Mesothelial cell of epicardium (in vitro differentiated cells): Measurements from ENCODE around the gene NGRN. TPM values are rescaled to one million over a fixed set of nuclear protein-coding genes. Genes with fewer than 3 reads are reported as not detected.

ENCODE experiments used
- DNase-seq, 2 experiments: peaks; one replicate each; pipeline ENCODE4 v3.0.0; 2021; ENCODE audit warnings: low spot score in 2 of 2; ENCODE audit not compliant: unreplicated experiment in 2 of 2
- H3K27ac Mint-ChIP-seq: 2 replicates; pipeline ENCODE4 v1.8.0; 2021; ENCODE audit warnings: mixed read lengths
- H3K27me3 Mint-ChIP-seq: 2 replicates; pipeline ENCODE4 v1.8.0; 2021; ENCODE audit warnings: low read depth, mixed read lengths
- H3K36me3 Mint-ChIP-seq: 2 replicates; pipeline ENCODE4 v1.8.0; 2021; ENCODE audit warnings: mixed read lengths
- H3K4me1 Mint-ChIP-seq: 2 replicates; pipeline ENCODE4 v1.8.0; 2021; ENCODE audit warnings: mixed read lengths
- H3K4me3 Mint-ChIP-seq: 2 replicates; pipeline ENCODE4 v1.8.0; 2021; ENCODE audit warnings: mild to moderate bottlenecking, moderate library complexity, mixed read lengths
- H3K9me3 Mint-ChIP-seq: 2 replicates; pipeline ENCODE4 v1.8.0; 2021; ENCODE audit warnings: mixed read lengths
- total RNA-seq: library from RNA; stranded (reverse); gene quantifications from 3 replicates; pipeline ENCODE4 v1.2.1, GENCODE V29; 2021
- TF ChIP-seq, protein P1 (sequence below): fragments of 200-600 bp; sonication (generic); IDR thresholded peaks from one replicate; pipeline ENCODE4 v1.5.0; 2021; ENCODE audit warnings: antibody characterized with exemption; ENCODE audit not compliant: unreplicated experiment

NGRN gene
- total RNA-seq, 1 donor from 2014 or later = 93.4 TPM

DNA sequence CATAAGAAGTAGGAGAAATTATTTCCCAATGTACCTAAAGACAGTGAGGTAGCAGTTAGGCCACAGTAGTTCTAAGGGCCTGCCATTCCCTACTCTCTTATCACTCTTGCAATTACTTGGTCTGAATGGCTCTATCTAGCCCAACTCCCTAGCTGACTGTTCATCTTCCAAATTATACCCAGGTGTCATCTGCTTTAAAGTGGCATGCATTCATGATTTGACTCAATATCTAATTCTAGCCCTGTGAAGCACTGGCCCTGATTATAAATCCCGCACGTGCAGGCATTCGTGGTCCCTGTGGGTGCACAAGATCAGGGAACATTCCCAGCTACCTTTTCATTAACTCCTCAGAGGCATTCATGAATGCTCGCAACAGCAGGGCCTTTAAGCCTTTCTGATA is 43.5 kb downstream of the NGRN start:
- TF ChIP-seq, protein P1, sequence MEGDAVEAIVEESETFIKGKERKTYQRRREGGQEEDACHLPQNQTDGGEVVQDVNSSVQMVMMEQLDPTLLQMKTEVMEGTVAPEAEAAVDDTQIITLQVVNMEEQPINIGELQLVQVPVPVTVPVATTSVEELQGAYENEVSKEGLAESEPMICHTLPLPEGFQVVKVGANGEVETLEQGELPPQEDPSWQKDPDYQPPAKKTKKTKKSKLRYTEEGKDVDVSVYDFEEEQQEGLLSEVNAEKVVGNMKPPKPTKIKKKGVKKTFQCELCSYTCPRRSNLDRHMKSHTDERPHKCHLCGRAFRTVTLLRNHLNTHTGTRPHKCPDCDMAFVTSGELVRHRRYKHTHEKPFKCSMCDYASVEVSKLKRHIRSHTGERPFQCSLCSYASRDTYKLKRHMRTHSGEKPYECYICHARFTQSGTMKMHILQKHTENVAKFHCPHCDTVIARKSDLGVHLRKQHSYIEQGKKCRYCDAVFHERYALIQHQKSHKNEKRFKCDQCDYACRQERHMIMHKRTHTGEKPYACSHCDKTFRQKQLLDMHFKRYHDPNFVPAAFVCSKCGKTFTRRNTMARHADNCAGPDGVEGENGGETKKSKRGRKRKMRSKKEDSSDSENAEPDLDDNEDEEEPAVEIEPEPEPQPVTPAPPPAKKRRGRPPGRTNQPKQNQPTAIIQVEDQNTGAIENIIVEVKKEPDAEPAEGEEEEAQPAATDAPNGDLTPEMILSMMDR = no peak
- Mint-ChIP-seq H3K9me3 (no peaks in the 10 kb centered on the region), H3K4me1 (peaks cover 5% of the 10 kb centered on the region), H3K27ac (no peak overlapping the region), H3K36me3 (no peaks in the 10 kb centered on the region), H3K4me3 (no peak overlapping the region), H3K27me3 (no peaks in the 10 kb centered on the region)
- no peak for DNase-seq

DNA sequence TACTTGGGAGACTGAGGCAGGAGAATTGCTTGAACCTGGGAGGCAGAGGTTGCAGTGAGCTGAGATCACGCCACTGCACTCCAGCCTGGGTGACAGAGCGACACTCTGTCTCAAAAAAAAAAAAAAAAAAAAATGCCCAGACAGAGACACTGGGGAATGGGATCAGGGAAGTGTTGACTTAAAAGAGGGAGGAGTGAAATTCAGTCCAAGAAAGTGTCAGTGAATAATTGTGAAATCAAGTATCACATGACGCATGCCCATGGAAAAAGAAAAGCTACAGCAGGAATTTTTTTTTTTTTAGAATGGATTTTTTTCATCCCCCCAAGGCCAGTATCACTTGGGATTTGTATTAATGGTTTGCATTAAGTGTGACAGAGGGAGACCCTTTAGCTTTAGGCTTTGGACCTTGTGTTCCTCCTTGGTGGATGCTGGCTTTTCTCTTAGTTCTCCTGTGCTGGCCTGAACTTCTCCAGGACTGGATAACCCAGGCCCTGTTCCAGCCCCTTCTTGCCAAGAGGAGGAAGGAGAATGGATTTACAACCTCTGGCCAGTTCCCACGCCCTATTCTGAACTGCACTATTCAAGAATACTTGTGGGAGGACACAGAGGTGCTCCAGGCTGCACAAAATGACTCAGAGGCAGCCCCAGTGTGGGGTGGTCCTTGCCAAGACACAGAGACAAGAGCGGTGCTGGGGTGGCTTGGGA is 50.0 kb downstream of the NGRN start:
- H3K4me1 Mint-ChIP-seq = peaks cover 22% of the 10 kb centered on the region
- H3K9me3 Mint-ChIP-seq = no peaks in the 10 kb centered on the region
- no peak for DNase-seq
- TF ChIP-seq, protein P1 = no peak
- no peak overlapping the region for H3K4me3 Mint-ChIP-seq
- peak overlapping the region; percentile 81 for H3K27ac Mint-ChIP-seq
- H3K36me3 Mint-ChIP-seq = no peaks in the 10 kb centered on the region
- H3K27me3 Mint-ChIP-seq = no peaks in the 10 kb centered on the region

DNA sequence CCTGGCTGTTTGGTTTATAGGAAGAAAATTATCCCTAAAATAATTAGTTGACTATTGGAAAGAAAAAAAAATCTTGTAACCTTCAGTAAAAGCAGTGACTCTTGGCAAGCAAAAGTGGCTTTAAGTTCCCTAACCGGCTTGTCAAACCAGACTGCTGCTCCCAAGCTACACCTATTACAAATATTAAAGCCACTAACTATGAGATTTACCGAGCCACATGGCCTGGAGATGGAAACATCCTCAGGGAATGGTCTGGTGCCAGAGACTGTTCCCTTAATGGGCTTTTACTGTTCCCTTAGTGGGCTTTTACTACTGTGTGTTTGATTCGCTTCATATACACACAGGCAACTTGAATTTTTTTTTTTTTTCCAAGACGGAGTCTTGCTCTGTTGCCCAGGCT is 50.7 kb downstream of the NGRN start:
- Mint-ChIP-seq H3K4me3 (no peak overlapping the region), H3K36me3 (no peaks in the 10 kb centered on the region), H3K27me3 (no peaks in the 10 kb centered on the region), H3K27ac (peak overlapping the region; percentile 81), H3K9me3 (no peaks in the 10 kb centered on the region), H3K4me1 (peaks cover 25% of the 10 kb centered on the region)
- TF ChIP-seq, protein P1 = no peak
- DNase-seq = no peak

GRCh38 chr15:90318591-90318990 is 53.1 kb downstream of the NGRN start:
- TF ChIP-seq, protein P1 = no peak
- no peak overlapping the region for H3K27ac Mint-ChIP-seq
- peaks cover 32% of the 10 kb centered on the region for H3K4me1 Mint-ChIP-seq
- H3K27me3 Mint-ChIP-seq = no peaks in the 10 kb centered on the region
- no peaks in the 10 kb centered on the region for H3K9me3 Mint-ChIP-seq
- H3K4me3 Mint-ChIP-seq = no peak overlapping the region
- no peak for DNase-seq
- H3K36me3 Mint-ChIP-seq = no peaks in the 10 kb centered on the region

- Mint-ChIP-seq H3K4me1 (peaks cover 30% of the 10 kb centered on the region), H3K4me3 (peak overlapping the region; percentile 45), H3K36me3 (no peaks in the 10 kb centered on the region), H3K27me3 (no peaks in the 10 kb centered on the region), H3K9me3 (no peaks in the 10 kb centered on the region), H3K27ac (peak overlapping the region; percentile 78)
- TF ChIP-seq, protein P1 = peak; percentile 86
- peak; percentile 66 to 81 for DNase-seq
Measured at GRCh38 chr15:90320062-90320884, 54.8 kb downstream of the NGRN start.
